ENCODE measurements around the gene PDE7B. TPM values are rescaled to one million over a fixed set of nuclear protein-coding genes. Genes with fewer than 3 reads are reported as not detected.

The PDE7B gene
- total and polyA plus RNA-seq, 5 experiments from 2014 or later: 0.12 to 0.49 (median 0.39) TPM

DNA sequence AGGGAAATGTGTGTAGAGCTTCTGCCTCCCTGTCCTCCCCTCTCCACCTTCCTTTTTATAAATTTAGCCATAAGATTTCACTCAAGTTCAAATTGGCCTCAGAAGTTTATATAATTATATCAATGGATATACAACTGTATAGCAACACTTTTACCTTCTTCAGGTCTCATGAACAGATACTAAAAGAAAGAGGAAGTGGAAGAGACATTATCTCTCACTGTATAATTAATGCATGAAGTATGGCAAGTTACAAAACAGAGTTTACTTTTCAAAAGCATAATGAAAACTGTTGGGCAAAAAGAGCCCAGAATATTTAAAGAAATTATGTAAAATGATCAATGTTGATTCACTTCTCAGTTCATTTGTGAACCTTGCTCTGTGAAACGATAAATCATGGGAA, 99.7 kb downstream of the PDE7B start:
- Mint-ChIP-seq H3K4me3 (no peak overlapping the region), H3K9me3 (no peaks in the 10 kb centered on the region), H3K27ac (no peak overlapping the region), H3K36me3 (peaks cover 0 to 3% (median 0%) of the 10 kb centered on the region in 3 donors), H3K4me1 (no peaks in the 10 kb centered on the region), H3K27me3 (no peaks in the 10 kb centered on the region)
- ATAC-seq (no peak), DNase-seq (no peak)
- POLR2A ChIA-PET: no interaction called here

DNA sequence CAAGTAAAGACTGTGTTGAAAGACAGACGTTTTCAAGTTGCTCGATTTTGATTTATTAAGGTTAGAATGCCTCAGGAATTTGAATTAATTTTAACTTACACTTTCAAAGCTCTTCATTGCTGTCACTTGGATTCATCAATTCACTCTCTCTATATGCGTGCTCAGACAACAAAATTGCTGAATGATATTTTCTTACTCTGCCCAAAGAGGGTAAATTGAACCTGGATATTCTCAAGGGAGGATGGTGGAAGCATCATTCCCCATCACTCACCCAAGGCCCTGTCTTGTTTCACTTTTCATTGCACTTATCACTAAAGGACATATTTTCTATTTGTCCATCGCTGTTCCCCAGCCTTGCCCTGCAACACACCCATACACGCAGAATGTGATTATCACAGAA, 102.3 kb downstream of the PDE7B start:
- Mint-ChIP-seq H3K4me3 (no peak overlapping the region), H3K36me3 (no peaks in the 10 kb centered on the region), H3K4me1 (no peaks in the 10 kb centered on the region), H3K27me3 (no peaks in the 10 kb centered on the region), H3K9me3 (no peaks in the 10 kb centered on the region), H3K27ac (no peak overlapping the region)
- POLR2A ChIA-PET: no interaction called here
- no peak for ATAC-seq
- DNase-seq: no peak

DNA sequence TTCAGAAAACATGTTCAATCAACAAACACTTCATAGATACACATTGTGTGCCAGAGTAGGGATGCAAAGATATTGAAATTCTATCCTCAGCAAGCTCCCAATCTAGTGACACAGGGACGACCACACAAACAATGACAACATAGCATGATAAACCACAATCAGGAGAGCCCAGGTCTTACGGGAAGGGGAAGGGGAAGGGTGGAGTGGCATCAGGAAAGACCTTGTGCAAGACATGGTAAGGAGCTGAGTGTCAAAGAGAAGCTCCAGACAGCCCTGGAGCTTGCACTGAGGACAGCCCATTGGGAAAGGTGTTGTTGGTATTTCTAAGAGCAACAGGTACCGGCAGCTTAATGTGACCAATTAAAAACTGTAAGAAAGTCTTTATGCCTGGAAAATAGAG, 103.6 kb downstream of the PDE7B start:
- no peak for DNase-seq
- POLR2A ChIA-PET: no interaction called here
- no peaks in the 10 kb centered on the region for H3K4me1 Mint-ChIP-seq
- H3K27ac Mint-ChIP-seq: no peak overlapping the region
- no peaks in the 10 kb centered on the region for H3K27me3 Mint-ChIP-seq
- H3K36me3 Mint-ChIP-seq: no peaks in the 10 kb centered on the region
- H3K9me3 Mint-ChIP-seq: no peaks in the 10 kb centered on the region
- ATAC-seq: no peak
- H3K4me3 Mint-ChIP-seq: no peak overlapping the region

DNA sequence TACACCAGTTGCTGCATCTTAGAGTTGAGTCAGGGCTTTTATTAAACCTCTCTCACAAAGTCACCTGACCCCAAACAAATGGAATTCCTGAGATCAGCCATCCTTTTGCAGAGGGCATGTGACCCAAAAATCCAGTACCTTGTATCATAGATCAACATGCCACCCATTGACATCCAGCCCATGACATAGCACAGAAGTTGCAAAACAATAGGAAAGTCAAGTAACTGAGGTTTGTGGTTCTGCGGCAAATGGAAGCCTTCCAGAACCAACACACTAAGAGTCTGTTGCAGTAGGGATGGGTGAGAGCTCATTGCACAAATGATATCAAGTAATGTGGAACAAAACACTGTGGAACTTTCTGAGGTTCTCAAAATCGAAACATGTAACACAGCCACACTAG, 111.2 kb downstream of the PDE7B start:
- Mint-ChIP-seq H3K27ac (no peak overlapping the region), H3K36me3 (peaks cover 0 to 14% (median 3%) of the 10 kb centered on the region in 3 donors), H3K9me3 (peaks cover 1 to 16% (median 9%) of the 10 kb centered on the region in 9 donors), H3K27me3 (no peaks in the 10 kb centered on the region), H3K4me3 (no peak overlapping the region), H3K4me1 (no peaks in the 10 kb centered on the region)
- POLR2A ChIA-PET: no interaction called here
- ATAC-seq (no peak), DNase-seq (no peak)

DNA sequence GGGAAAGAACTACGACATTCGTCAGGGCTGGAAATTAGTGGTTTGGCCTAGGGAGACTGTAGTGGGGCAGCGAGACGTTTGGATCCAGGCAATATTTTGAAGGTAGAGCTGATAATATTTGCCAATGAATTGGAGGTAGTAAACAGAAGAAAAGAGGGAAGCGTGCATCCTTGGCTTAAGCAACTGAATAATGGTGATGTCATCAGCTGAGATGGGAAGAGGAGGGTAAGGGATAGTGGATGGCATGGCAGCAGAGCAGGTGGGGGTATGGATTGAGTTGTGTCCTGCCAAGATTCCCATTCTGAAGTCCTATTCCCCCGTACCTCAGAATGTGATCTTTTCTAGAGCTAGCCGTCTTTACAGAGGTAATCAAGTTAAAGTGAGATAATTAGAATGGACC, 119.2 kb downstream of the PDE7B start:
- H3K36me3 Mint-ChIP-seq: peaks cover 0 to 7% (median under 1%) of the 10 kb centered on the region in 3 donors
- H3K27me3 Mint-ChIP-seq: peaks cover 0 to 3% (median 0%) of the 10 kb centered on the region in 5 donors
- ATAC-seq (no peak), DNase-seq (no peak)
- POLR2A ChIA-PET: no interaction called here
- H3K27ac Mint-ChIP-seq: no peak overlapping the region
- no peak overlapping the region for H3K4me3 Mint-ChIP-seq
- H3K4me1 Mint-ChIP-seq: no peaks in the 10 kb centered on the region
- peaks cover 0 to 8% (median 2%) of the 10 kb centered on the region in 9 donors for H3K9me3 Mint-ChIP-seq

DNA sequence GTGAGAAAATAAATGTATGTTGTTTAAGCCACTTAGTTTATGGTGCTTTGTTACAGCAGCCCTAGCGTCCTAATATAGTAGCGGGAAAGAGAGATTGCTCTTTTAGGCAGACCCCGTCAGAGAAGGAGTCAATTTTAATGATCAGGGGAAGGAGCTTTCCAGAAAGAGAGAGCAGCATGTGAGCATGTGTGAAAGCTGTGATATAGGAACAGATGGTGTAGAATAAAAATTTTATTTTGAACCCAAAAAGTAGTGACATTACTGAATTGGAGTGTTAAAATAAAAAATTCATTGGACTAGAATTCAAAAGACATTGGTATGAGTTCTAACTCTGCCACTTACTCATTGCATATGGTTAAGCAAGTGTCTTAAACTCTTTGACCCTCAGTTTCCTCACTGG, 119.8 kb downstream of the PDE7B start:
- H3K27ac Mint-ChIP-seq: no peak overlapping the region
- H3K4me1 Mint-ChIP-seq: no peaks in the 10 kb centered on the region
- H3K36me3 Mint-ChIP-seq: peaks cover 0 to 6% (median 0%) of the 10 kb centered on the region in 3 donors
- ATAC-seq (no peak), DNase-seq (no peak)
- H3K9me3 Mint-ChIP-seq: peaks cover 0 to 7% (median 0%) of the 10 kb centered on the region in 9 donors
- H3K27me3 Mint-ChIP-seq: peaks cover 0 to 3% (median 0%) of the 10 kb centered on the region in 5 donors
- POLR2A ChIA-PET: no interaction called here
- no peak overlapping the region for H3K4me3 Mint-ChIP-seq

DNA sequence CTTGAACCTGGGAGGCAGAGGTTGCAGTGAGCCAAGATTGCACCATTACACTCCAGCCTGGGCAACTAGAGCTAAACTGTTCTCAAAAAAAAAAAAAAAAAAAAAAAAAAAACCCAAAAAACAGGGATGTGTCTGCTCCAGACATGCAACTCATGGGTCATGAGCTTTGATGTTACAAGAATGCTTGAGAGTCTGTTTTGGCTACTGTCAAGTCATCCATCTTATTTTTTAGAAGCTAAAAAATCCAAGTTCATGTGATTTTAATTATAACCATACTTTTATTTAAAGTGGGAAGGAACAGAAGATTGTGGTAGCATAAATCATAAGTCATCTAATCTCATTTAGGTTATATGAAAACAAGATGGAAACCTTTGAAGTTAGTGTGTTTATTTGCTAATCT, 120.6 kb downstream of the PDE7B start:
- Mint-ChIP-seq H3K9me3 (peaks cover 0 to 7% (median 0%) of the 10 kb centered on the region in 9 donors), H3K27ac (no peak overlapping the region), H3K4me3 (no peak overlapping the region), H3K4me1 (no peaks in the 10 kb centered on the region), H3K27me3 (peaks cover 0 to 3% (median 0%) of the 10 kb centered on the region in 5 donors), H3K36me3 (peaks cover 0 to 6% (median 0%) of the 10 kb centered on the region in 3 donors)
- ATAC-seq: no peak
- POLR2A ChIA-PET: interaction anchor here (0.6 kb wide), 1 partner anchor 183 kb away, joined by 3 read pairs; no protein-coding TSS in a partner anchor
- no peak for DNase-seq

DNA sequence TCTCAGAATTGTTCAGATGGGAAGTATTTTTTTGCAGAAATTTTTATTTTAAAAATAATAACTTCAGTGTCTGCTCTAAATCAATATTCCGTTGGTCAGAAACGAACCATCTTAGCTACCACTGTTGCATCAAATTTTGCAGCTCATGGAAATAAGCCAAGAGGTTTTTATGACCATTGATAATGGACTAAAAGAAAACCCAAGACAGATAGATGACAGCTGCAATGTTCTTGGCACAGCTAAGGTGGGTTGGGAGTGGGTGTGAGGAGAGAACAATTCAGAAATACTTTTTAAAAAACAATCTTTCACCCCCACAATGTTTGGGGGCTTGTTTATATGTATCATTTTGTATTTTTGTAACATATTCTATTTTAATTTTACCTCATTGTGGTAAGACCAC, 121.1 kb downstream of the PDE7B start:
- POLR2A ChIA-PET: interaction anchor here (0.6 kb wide), 1 partner anchor 183 kb away, joined by 3 read pairs; no protein-coding TSS in a partner anchor
- no peak for ATAC-seq

DNA sequence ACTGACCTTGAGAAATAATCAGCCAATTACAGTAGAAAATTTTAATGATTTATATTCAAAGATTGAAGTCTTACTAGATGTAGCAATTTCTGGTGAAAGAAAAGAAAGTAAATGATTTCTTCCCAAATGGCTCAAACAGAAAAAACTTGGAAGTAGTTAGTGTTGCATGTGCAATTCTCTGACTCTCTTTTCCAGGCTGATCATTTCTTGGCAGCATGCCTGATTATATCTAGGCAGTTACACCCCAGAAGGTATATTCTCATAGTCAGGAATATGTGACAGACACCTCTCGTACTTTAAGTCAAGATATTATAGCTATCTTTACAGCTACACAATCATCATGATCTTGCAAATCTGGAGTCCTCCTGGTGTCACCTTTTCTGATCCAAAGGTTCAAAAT, 122.9 kb downstream of the PDE7B start:
- peaks cover 0 to 7% (median 0%) of the 10 kb centered on the region in 9 donors for H3K9me3 Mint-ChIP-seq
- POLR2A ChIA-PET: no interaction called here
- DNase-seq: no peak

More for the DNA sequence above, 121.1 kb downstream of the PDE7B start:
- Mint-ChIP-seq H3K27ac (no peak overlapping the region), H3K4me3 (no peak overlapping the region), H3K36me3 (peaks cover 0 to 6% (median 0%) of the 10 kb centered on the region in 3 donors), H3K4me1 (no peaks in the 10 kb centered on the region), H3K9me3 (peaks cover 0 to 7% (median 0%) of the 10 kb centered on the region in 9 donors), H3K27me3 (peaks cover 0 to 3% (median 0%) of the 10 kb centered on the region in 5 donors)
- DNase-seq: no peak

DNA sequence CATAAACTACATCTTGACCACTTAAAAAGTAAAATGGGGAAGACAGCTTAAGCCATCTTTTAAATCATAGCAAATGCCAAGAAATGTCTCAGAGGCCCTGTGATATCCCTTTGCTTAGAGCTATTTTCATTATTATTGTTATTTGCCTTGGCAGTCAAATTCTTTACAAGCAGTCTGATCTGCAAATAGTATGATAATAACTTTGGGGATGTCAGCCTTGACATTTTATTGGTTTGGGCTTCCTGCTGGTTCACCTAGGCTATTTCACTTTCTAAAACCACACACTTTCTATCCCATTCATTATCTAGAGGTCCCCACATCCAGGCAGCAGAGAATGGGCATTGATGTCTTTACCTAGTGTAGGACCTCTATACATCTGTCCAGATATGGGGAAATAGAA, 125.1 kb downstream of the PDE7B start:
- H3K27me3 Mint-ChIP-seq: peaks cover 0 to 3% (median 0%) of the 10 kb centered on the region in 5 donors
- DNase-seq (no peak), ATAC-seq (no peak)
- peaks cover 0 to 6% (median 3%) of the 10 kb centered on the region in 3 donors for H3K36me3 Mint-ChIP-seq
- H3K4me3 Mint-ChIP-seq: no peak overlapping the region
- POLR2A ChIA-PET: no interaction called here
- peaks cover 0 to 8% (median 0%) of the 10 kb centered on the region in 9 donors for H3K9me3 Mint-ChIP-seq
- no peak overlapping the region for H3K27ac Mint-ChIP-seq
- H3K4me1 Mint-ChIP-seq: no peaks in the 10 kb centered on the region

More for the DNA sequence above, 122.9 kb downstream of the PDE7B start:
- H3K27me3 Mint-ChIP-seq: peaks cover 0 to 3% (median 0%) of the 10 kb centered on the region in 5 donors
- H3K4me1 Mint-ChIP-seq: no peaks in the 10 kb centered on the region
- ATAC-seq: no peak
- H3K27ac Mint-ChIP-seq: no peak overlapping the region
- H3K36me3 Mint-ChIP-seq: peaks cover 0 to 6% (median 1%) of the 10 kb centered on the region in 3 donors
- H3K4me3 Mint-ChIP-seq: no peak overlapping the region

DNA sequence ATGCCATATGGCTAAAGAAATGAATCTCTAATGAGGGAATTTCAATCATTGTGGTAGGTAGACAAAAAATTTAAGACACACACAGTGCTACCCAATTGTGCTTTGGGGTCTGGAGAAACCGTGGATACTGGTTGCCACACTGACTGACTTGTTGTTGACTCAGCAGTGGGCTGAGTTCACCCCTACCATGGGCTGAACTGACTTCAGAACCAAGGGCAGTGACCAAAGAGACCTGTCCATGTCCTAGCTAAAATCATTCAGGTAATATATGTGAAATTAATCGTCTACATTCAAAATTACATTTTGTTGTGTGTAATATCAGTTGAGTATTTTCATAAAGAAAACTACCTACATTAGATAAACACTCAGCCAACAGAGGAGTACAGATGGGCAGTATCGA, 131.6 kb downstream of the PDE7B start:
- Mint-ChIP-seq H3K27me3 (no peaks in the 10 kb centered on the region), H3K27ac (no peak overlapping the region), H3K4me3 (no peak overlapping the region), H3K36me3 (peaks cover 0 to 3% (median 0%) of the 10 kb centered on the region in 3 donors), H3K4me1 (no peaks in the 10 kb centered on the region), H3K9me3 (peaks cover 0 to 4% (median 0%) of the 10 kb centered on the region in 9 donors)
- POLR2A ChIA-PET: no interaction called here
- ATAC-seq (no peak), DNase-seq (no peak)

DNA sequence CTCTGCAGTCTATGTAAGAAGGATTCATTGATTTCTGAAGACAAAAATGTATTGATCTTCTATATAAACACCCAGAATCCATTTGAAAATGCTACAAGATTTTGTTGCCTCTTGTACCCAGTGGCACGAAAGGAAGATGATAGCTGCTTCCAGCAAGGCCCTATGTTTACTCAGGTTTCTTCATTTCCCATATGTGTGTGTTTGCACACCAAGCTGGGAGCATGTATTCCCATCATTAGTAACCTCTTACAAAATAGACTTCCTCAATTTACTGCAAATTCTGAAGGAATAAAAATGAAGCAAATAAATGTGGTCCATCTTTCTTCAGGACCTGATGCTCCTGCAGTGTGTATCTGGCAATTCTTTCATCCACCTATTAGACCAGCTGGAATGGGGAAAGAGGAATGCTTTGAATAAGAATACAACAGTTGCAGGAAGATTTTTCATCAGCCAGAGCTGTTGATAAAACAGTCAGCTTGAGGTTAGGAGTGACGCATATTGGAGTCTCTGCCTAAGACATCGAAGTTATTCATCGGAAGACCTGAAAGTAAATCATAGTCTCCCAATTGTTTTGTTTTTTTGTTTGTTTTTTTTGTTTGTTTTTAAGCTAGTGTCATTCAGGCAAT, 132.3 kb downstream of the PDE7B start:
- Mint-ChIP-seq H3K4me1 (no peaks in the 10 kb centered on the region), H3K27me3 (no peaks in the 10 kb centered on the region), H3K27ac (no peak overlapping the region), H3K9me3 (peaks cover 0 to 4% (median 0%) of the 10 kb centered on the region in 9 donors), H3K4me3 (no peak overlapping the region), H3K36me3 (peaks cover 0 to 3% (median 0%) of the 10 kb centered on the region in 3 donors)
- POLR2A ChIA-PET: no interaction called here
- DNase-seq: no peak
- no peak for ATAC-seq

DNA sequence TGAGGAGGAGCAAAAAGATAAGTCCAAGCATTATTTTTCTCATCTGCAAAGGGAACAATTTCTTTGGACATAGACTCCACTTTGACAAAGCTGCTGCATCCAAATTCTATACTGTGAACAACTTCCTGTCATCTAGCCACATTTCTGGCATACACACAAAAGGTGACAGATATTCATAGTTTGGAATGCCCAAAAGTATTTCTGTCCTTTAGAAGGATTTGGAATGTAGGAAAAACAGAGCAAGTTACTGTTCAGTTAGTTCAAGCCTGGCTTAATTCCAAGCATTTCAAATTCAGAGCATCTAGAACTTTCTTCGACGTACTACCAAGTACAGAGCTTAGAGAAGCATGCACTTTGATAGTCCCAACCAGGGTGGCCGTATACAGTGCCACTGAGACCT, 134.0 kb downstream of the PDE7B start:
- no peaks in the 10 kb centered on the region for H3K27me3 Mint-ChIP-seq
- H3K4me3 Mint-ChIP-seq: no peak overlapping the region
- no peaks in the 10 kb centered on the region for H3K4me1 Mint-ChIP-seq

DNA sequence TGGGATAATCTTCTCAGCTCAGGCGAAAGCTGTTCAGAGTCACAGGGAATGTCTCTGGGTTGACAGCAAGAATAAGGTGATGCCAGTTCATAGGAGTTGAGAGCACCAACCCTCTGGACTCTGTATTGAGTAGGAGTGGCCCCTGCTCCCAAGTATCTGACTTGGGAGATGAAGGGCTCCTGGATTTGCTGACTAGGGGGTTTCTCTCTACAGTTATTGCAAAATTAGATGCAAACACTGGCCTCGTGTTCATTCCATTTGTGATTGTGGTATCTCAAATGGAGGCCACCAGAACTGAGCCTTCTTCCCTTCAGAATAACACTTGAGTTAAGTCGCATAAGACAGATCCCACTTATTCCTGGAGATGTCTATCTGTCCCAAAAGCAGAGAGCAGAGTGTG, 135.7 kb downstream of the PDE7B start:
- Mint-ChIP-seq H3K27me3 (no peaks in the 10 kb centered on the region), H3K4me1 (no peaks in the 10 kb centered on the region), H3K4me3 (no peak overlapping the region), H3K36me3 (peaks cover 0 to 4% (median 0%) of the 10 kb centered on the region in 3 donors), H3K9me3 (peaks cover 0 to 3% (median 0%) of the 10 kb centered on the region in 9 donors), H3K27ac (no peak overlapping the region)
- POLR2A ChIA-PET: no interaction called here
- ATAC-seq (no peak), DNase-seq (no peak)

More for the DNA sequence above, 134.0 kb downstream of the PDE7B start:
- peaks cover 0 to 1% (median 0%) of the 10 kb centered on the region in 3 donors for H3K36me3 Mint-ChIP-seq
- no peak overlapping the region for H3K27ac Mint-ChIP-seq
- peaks cover 0 to 4% (median 0%) of the 10 kb centered on the region in 9 donors for H3K9me3 Mint-ChIP-seq
- POLR2A ChIA-PET: no interaction called here
- DNase-seq: no peak
- no peak for ATAC-seq

All from naive thymus-derived CD8-positive, alpha-beta T cell (primary cell).